Hepatocyte (in vitro differentiated cells): ENCODE results near the gene ARL3.

Experiments
- EZH2 ChIP-seq: fragments of 200-600 bp; sonication (generic); IDR thresholded peaks from 2 replicates; pipeline ENCODE4 v1.6.1; 2016; ENCODE audit warnings: antibody characterized with exemption, mild to moderate bottlenecking, borderline replicate concordance
- TF ChIP-seq, protein P1 (sequence below): fragments of 200-600 bp; sonication (generic); IDR thresholded peaks from 2 replicates; pipeline ENCODE4 v1.5.1; 2016; ENCODE audit warnings: antibody characterized with exemption, mild to moderate bottlenecking; ENCODE audit not compliant: poor library complexity

DNA sequence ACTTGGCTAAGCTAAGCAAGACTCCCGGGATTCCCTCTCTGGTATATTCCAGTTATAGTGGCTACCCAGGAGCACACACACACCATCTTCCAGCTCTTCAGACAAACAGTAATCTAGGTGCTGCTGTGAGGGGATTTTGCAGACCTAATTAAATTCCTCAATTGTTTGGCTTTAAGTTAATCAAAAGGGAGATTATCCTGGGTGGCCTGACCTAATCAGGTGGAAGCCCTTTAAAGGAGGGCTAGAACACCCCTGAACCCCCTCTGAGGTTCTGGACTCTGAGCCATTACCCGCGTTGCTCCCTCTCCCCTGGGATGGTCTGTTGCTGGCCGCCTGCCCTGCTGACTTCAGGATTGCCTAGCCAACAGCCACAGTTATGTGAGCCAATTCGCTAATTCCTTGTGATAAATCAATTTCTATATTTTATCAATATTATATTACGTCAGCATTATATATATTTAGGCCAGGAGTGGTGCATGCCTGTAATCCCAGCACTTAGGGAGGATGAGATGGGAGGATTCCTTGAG is 6.6 kb upstream of the ARL3 start:
- TF ChIP-seq, protein P1, sequence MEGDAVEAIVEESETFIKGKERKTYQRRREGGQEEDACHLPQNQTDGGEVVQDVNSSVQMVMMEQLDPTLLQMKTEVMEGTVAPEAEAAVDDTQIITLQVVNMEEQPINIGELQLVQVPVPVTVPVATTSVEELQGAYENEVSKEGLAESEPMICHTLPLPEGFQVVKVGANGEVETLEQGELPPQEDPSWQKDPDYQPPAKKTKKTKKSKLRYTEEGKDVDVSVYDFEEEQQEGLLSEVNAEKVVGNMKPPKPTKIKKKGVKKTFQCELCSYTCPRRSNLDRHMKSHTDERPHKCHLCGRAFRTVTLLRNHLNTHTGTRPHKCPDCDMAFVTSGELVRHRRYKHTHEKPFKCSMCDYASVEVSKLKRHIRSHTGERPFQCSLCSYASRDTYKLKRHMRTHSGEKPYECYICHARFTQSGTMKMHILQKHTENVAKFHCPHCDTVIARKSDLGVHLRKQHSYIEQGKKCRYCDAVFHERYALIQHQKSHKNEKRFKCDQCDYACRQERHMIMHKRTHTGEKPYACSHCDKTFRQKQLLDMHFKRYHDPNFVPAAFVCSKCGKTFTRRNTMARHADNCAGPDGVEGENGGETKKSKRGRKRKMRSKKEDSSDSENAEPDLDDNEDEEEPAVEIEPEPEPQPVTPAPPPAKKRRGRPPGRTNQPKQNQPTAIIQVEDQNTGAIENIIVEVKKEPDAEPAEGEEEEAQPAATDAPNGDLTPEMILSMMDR, result no peak
- no peak for TF ChIP-seq EZH2
